HG03045 (cell line): Measurements from ENCODE around the gene LRRK1.
"Not testable (repeated sequence)": the region's sequence is repeated elsewhere in the genome, so short reads cannot be mapped to it uniquely, and the experiment has no call there.

ENCODE experiments used
- ATAC-seq: cut with Tn5 transposase; IDR thresholded peaks from one replicate; pipeline ENCODE4 v1.9.1; 2021; ENCODE audit warnings: mild to moderate bottlenecking, moderate library complexity; ENCODE audit not compliant: unreplicated experiment

Gene LRRK1

GRCh38 chr15:101088271-101088670, 169.1 kb downstream of the LRRK1 start:
- ATAC-seq, result no peak

- ATAC-seq, result no peak
Measured at GRCh38 chr15:101088788-101089578, 169.8 kb downstream of the LRRK1 start.

- no peak for ATAC-seq
Measured at GRCh38 chr15:101089579-101090427, 170.6 kb downstream of the LRRK1 start.

DNA sequence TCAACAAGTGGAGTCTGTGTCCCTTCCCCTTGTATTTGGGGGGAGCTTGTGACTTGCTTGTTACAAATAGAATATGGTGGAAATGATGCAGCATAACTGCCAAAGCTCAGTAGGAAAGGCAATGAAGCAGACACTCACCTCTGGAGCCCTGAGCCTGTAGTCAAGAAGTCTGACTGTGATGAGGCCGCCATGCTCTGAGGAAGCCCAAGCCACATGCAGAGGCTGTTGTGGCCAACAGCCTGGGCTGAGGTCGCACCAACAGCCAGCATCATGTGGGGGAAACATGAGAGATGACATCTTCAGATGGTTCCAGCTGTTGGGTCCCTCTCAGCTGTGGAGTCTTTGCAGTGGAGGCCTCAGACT, 171.3 kb downstream of the LRRK1 start:
- ATAC-seq, result no peak

GRCh38 chr15:101091080-101092017, 172.2 kb downstream of the LRRK1 start:
- ATAC-seq, result no peak

DNA sequence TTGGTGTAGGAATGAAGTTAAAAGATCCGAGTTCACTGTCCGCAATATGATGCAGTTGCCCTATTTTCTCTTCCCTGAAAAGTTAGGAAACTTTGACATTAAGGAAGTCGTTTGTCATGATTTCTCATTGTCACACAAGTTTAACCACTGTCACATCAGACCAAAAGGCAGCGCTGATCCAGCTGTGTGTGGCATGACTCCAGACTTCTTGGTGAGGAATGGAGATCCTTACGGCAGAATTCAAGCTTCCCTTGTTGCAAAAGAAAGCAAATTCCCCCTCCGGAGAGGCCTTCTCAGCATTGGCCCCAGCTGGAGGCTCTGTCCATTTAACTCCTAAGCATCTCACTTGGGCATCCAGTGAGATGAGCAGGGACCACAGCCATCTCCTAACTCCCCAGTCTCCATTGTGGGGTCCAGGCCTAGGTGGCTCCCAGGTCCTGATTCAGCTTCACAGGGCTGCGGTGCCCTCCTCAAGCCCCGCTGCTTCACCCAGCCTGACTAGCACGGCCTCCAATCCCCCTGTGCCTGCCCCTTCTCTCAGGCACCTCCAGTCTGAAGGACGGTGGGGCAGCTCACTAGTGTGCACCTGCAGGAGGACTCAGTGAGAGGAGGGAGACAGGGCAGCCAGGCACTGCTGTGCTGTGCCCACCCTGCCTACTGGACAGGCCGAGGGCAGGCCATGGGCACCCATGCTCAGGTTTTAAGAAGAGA, 173.2 kb downstream of the LRRK1 start:
- ATAC-seq, result no peak

DNA sequence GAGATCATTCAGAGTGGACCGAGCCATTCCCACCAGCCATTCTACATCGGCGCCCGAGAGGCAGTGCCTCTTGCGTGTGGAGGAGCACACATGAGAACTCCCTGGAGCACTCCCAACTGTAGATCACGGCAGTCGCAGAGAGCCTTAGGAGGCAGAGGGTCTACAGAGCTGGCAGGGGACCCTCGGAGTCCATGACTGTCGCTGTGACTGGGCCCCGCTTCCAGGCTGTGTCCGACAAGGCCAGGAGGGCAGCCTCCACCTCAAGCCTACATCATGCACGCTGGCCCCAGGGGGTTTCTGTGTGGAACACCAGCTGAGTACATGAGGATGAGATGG, 173.7 kb downstream of the LRRK1 start:
- no peak for ATAC-seq

GRCh38 chr15:101093958-101094357, 174.8 kb downstream of the LRRK1 start:
- no peak for ATAC-seq

DNA sequence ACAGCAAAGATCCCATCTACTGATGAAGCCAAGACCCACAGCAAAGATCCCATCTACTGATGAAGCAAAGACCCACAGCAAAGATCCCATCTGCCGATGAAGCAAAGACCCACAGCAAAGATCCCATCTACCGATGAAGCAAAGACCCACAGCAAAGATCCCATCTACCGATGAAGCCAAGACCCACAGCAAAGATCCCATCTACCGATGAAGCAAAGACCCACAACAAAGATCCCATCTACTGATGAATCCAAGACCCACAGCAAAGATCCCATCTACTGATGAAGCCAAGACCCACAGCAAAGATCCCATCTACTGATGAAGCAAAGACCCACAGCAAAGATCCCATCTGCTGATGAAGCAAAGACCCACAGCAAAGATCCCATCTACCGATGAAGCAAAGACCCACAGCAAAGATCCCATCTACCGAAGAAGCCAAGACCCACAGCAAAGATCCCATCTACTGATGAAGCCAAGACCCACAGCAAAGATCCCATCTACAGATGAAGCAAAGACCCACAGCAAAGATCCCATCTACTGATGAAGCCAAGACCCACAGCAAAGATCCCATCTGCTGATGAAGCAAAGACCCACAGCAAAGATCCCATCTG, 176.7 kb downstream of the LRRK1 start:
- not testable (repeated sequence) for ATAC-seq

GRCh38 chr15:101097111-101097510, 178.0 kb downstream of the LRRK1 start:
- no peak for ATAC-seq

GRCh38 chr15:101099183-101099582, 180.0 kb downstream of the LRRK1 start:
- ATAC-seq, result no peak

DNA sequence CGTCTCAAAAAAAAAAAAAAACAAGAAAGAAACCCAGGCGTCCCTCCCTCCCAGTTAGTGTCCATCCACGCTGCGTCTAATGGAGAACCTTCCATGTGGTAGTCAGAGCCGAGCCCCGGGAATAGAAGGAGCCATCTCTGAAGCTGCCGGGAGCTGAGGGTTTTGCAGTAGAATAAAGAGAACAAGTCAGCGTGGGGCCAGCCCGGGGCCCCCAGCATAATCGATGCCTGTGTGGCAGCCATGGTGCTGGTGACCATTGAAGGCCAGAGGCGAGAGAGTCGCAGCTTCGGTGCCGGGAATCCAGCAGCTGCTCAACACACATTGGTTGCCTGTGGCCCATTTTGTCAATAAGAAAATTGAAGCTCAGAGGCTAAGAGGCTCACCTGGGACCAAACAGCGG, 181.0 kb downstream of the LRRK1 start:
- ATAC-seq, result no peak

- ATAC-seq, result no peak
Measured at GRCh38 chr15:101100593-101101442, 181.7 kb downstream of the LRRK1 start.

GRCh38 chr15:101101676-101102075, 182.5 kb downstream of the LRRK1 start:
- ATAC-seq, result no peak

DNA sequence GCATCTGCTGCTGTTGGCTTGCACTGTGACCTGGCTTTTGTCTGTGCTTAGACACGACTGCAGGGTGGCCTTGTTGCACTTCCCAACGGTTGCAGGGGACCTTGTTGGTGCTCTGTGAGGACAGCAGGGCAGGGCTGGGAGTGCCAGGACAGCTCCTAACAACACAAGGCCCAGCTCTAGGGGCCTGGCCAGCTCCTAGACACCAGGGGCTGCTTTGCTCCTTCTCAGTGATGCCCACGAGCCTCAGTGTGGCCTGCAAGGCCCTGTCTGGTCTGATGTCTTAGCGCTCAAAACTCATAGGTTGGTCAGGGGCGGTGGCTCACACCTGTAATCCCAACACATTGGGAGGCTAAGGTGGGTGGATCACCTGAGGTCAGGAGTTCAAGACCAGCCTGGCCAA, 183.6 kb downstream of the LRRK1 start:
- no peak for ATAC-seq

DNA sequence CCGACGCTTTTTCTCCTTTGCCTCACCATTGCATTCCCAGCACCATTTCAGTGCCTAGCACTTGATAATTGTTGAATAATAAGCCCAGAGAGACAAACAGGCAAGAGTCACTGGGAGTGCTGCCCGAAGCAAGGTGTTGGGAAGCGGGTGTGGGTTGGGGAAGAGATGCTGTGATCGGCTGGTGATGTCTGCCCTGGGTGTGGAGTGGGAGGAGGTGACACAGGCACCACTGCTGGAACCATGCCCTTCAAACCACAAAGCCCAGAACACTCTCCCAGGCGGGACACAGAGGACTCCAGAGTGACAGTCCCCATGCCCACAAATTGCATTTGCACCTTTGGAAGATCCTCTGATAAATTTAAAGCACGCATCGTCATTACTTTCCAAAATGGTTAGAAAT, 184.4 kb downstream of the LRRK1 start:
- no peak for ATAC-seq

GRCh38 chr15:101104141-101104540, 185.0 kb downstream of the LRRK1 start:
- no peak for ATAC-seq

DNA sequence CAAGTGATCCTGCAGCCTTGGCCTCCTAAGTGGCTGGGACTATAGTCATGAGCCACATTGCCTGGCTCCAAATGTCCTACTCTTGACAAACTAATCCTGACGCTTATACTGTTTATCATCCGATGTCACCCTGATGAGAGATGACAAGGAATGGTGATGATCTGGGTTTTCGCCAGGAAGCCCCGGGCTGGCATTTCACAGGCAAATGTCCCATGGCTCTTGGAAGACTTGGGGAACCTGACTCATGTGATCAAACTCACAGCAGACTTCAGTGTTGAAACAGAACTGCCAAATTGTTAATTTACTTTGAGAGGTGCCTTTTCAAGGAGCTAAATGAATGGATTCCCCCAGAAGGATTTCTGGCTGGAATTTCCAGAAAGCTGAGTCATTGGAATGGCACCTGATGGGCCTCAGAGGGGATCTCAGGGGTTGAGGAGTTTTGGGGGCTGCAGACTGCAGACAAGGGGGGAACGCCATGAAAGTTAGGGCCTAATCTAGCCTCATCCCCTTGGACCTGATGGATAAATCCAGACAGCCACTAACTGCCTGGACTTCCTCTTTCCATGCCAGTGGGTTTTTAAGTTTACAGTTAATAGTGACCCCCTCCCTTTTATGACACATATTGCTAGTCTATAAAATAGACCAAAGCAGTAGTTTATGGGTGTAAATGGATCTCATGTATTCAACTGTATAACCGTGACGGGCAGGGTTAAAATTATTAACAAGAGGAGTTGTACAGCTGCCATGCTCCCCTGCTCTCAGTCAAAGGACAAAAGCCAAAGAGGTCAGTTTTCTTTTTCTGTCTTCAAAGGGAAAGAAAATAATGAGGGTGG, 186.1 kb downstream of the LRRK1 start:
- ATAC-seq, result no peak
